NCI-H187 treated with DMSO at 0.1 percent for 48 hours (cell line): ENCODE data around the gene ADA.

Experiments
- DNase-seq: peaks from one replicate; lab custom pipeline; 2025; lab: John Stamatoyannopoulos, UW

The ADA gene

GRCh38 chr20:44580581-44581268 is 70.8 kb downstream of the ADA start:
- DNase-seq = no peak

- DNase-seq = no peak
These were observed 72.0 kb downstream of the ADA start for GRCh38 chr20:44579313-44580081.

GRCh38 chr20:44576297-44576696 is 75.2 kb downstream of the ADA start:
- no peak for DNase-seq

- no peak for DNase-seq
These were observed 77.1 kb downstream of the ADA start for GRCh38 chr20:44574372-44574771.

GRCh38 chr20:44573501-44573869 is 78.0 kb downstream of the ADA start:
- no peak for DNase-seq

GRCh38 chr20:44572551-44573500 is 78.7 kb downstream of the ADA start:
- DNase-seq = no peak

DNA sequence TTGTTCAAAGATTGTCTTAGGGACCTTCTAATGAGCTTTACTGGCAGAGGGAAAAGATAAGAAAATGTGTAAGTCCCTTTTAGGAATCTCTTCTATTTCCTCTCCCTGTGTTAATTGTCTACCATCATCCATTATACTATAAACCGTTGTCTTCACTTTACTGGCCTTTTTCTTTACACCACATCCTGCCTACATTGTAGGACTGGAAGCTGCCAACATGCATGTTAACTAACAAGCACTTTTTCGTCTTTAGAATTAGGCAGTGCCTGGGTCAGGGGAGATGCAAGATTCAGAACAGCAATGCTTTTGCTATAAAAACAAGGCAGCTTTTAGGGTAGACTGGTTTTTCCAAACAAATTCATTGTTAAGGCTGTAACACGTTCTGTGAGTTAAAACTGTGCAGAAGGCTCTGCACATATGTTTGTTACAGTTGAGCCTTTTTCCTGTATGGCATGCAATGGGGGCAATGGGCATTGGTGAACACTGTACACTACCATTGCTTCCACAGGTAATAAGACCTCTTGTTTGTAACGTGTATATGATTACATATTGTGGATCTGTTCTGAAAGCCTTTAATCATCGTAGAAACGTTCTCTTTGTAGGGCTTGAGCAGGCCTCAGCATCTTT is 80.0 kb downstream of the ADA start:
- no peak for DNase-seq

GRCh38 chr20:44570367-44570766 is 81.1 kb downstream of the ADA start:
- DNase-seq = no peak
